HG03135 (cell line): ENCODE data around the gene PDZD4.

Experiments used
- ATAC-seq: cut with Tn5 transposase; IDR thresholded peaks from one replicate; pipeline ENCODE4 v1.9.1; 2021; ENCODE audit warnings: mild to moderate bottlenecking, moderate library complexity; ENCODE audit not compliant: unreplicated experiment

The PDZD4 gene

DNA sequence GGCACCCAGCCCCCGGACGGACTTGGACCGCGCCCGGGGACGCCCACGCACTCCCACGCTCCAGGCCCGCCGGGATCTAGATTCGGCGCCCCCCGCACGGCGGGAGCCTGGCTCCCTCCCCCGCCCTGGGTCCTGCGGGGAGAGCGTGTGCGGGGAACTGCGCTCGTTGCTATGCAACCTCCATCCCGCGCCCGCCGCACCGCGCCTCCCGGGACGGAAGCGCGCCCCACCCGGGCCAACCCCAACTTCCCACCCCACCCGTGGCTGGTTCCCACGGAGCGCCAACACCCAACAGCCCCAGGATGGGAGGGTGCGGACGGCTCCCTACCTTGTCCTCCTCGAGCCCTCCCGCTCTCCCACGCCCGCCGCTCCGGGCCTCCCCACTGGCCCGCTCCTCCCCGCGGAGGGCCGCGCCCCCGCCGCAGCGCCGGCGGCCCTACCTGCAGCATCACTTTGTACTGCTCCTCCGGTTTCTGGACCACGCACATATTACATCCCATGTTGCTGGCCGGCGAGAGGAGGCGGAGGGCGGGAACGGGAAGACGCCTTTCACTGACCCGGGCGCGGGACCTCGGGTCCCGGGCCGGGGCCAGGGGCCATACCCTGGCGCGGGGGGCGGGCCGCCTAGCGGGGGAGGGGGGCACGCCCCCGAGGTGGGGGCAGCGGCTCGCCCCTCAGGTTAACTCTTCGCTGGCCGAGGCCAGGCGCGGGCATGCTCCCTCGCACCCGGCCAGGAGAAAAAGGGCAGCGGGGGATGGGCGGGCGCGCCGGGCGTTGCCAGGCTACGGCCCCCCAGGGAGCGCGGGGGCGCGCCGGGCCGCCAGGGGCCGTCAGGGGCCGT, at the start of gene PDZD4:
PDZD4 (minus strand) TSS at position 746 of the 841 bp plus-strand sequence; CDS start at position 500, 246 bp downstream.
- ATAC-seq = no peak

DNA sequence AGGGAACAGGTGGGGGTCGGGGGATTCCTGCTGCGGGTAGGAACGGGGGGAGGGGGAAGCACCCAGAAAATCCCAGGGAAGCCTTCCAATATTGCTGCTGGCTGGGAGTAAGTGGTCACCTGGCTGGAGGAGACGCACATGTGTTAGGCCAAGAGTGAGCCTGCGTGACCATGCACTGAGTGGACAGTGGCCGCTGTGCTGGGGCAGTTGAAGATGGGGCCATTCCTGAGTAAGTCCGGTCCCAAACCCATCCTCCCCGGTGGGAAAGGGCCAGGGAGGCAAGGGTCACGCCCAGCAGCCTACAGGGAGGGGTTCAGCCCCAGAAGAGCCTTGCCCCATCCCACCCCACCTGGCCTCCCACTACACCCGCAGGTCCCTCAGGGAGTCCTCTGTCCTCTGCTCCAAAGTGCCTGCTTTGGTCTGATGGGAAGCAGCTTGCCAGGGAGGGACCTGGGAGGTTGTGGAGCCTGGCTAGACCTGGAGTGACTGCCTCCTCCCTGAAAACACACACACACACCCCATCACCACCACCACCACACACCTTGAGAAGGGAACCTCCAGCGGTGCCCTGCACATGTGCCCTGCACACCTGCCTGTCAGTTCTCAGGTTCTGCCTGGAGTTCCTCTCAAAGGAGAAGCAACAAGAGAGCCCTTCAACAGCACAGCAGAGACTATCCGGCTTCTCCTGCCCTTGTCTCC, 49.5 kb upstream of the PDZD4 start:
- no peak for ATAC-seq

GRCh38 chrX:153878969-153879653, 48.8 kb upstream of the PDZD4 start:
- no peak for ATAC-seq

GRCh38 chrX:153878345-153878744, 48.0 kb upstream of the PDZD4 start:
- no peak for ATAC-seq

GRCh38 chrX:153877571-153878261, 47.4 kb upstream of the PDZD4 start:
- no peak for ATAC-seq

GRCh38 chrX:153876112-153876491, 45.8 kb upstream of the PDZD4 start:
- ATAC-seq = no peak

- no peak for ATAC-seq
Observed at GRCh38 chrX:153875391-153876111, 45.2 kb upstream of the PDZD4 start.

DNA sequence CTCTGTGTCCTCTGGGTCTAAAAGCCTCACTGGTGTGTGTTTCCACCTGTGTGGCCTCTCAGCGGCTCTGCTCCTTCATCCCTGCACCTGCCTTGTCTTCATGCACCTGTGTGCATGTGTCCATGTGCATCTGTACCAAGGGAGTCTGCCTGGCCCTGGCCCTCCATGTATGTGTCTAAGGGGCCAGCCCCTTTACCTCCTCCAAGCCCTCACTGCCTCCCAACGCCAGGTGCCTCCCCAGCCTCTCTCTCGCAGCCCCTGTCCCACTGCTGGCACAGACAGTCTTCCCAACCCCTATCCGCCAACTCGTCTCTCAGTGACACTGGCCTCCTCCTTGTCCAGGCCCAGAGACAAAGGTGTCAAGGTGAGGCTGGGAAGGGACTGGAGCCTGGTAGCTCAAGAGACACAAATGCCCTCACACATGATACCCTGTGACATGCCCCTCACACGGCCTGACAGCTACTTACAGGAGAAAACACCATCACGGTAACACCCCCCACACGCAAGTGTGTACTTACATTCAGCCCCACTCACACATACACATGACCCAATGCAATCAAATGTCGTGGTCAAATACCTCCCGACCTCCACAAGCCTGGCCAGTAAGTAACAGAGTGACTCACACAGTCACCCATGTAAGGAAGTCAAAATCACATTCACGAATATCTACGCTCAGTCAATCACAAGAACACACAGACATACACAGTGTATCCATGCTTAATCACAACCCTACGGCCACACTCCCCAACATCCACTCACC, 44.2 kb upstream of the PDZD4 start:
- ATAC-seq = no peak

DNA sequence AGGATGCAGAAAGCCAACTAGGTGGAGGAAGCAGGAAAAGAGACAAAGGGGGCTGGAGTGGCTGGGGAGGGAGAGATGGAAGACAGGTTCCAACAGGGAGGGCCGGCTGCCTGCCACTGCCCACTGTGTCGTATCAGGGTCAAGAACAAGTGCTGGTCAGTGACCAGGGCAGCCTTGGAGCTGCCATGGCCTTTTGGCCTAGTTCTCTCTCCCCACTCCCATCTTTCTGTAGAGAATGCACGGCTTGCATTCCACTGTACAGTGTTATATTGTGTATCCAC, 43.7 kb upstream of the PDZD4 start:
- no peak for ATAC-seq

DNA sequence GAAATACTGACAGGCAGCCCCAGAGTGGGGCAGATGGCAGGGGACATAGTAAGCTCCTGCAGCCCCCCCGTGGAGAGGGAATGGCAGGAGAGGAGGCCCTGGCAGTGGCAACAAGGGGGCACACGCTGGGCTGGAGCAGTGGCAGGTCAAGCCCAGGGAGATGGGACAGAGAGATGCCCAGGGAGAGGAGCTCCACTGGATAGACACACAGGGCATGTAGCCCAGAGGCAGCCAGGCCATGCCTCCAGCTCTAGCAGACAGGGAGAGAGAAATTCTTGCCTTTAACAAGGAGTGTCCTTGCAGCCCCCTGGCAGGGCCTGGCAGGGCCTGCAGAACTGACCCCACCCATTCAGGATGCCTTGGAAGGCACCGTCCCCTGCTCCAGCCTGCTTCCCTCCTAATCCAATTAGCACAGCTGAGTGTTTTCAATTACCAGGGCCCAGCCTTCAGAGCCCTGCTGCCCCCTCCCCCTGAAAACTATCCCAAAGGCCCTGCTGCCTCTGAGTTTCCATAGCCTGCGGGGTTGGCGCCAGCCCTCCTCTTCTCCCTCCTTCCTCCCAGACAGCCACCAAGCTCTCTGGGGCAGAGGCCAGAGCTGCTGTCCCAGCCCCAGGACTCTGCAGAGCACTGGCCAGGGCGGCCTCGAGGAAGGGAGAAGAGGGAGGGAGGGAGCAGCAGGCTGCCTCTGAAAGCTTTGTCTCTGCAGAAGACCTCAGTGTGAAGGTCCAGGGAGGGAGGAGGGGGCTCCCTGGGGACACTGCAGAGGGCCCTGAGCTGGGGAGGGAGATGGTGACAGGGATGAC, 43.1 kb upstream of the PDZD4 start:
- ATAC-seq = no peak

GRCh38 chrX:153871946-153872878, 41.9 kb upstream of the PDZD4 start:
- ATAC-seq = no peak

DNA sequence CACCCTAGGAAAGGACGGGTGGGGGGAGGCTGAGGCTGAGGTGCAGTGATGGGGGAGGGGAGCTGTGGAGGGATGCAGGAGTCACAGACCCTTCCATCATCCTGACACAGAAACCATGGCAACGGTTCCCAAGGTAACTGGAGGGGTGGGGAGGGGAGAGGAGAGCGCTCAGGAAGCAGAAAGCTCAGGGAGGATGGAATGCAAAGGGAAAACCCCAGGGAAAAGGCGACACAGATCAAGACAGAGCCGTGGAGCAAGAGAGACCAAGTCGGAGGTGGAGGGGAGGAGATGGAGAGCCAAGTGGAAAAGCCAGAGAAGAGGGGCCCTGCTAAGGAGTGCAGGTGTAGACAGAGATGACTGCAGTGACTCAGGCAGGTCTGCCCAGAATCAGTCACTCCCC, 41.1 kb upstream of the PDZD4 start:
- no peak for ATAC-seq

DNA sequence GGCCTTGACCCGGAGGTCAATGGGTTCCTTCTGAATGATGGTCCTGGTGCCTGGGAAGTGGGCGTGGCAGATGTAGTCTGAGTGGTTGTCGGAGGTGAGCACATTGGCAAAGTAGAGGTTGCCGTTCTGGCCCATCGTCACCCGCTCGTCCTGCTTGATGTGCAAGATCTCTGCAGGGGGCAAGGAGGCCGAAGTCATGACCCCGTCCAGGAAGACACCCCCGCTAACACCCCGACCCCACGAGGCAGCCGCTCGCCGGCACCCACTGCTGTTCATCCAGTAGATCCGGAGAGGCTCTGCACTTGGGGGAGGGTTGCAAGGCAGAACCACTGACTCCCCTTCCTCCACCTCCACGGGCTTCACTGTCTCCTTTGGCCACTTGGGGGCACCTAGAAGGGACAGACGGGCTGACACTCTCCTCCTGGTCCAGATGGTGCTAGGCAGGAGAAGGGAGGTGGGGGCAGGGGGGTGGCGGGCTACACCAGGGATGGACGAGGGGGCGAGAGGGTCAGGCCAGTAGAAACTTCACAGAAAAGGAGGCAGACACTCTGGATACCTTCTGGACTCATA, 40.5 kb upstream of the PDZD4 start:
- ATAC-seq = no peak

- no peak for ATAC-seq
Observed at GRCh38 chrX:153870288-153870690, 39.9 kb upstream of the PDZD4 start.

DNA sequence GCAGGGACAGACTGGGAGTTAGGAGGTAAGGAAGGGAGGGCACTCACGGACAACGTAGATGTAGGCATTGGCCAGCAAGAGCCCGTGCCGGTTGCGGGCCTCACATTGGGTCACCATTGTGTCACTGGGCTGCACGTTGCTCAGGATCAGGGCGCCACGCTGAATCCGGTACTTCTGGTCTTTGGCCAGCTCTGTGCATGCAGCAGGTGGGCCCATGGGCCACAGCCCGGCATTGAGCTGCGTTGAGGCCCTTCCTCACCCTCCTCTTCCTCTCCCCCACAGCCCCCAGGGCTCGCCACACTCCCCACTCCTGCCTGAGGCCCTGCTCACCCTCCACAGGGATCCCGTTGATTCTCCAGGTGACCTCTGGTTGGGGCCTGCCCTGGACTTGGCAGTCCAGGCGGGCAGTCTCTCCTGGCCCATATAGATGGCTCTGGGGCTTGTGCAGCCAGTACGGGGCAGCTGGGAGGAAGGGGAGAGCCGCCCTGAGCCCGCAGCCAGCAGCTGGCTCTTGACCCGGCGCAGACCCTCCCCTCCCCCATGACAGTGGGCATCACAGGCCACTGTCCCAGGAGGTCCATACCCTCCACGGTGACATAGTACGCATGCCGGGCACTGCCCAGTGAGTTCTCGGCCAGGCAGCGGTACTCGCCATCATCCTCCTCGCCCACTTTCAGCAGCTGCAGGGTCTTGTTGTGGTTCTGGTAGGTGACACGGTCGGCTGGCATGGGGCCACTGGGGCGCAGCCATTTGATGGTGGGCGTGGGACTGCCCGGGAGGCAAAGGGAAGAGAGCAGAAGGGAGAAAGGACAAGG, 39.3 kb upstream of the PDZD4 start:
- ATAC-seq = no peak

GRCh38 chrX:153868576-153869472, 38.5 kb upstream of the PDZD4 start:
- ATAC-seq = no peak
